SHP77 (cell line): ENCODE data around the gene KIF1C.
"Not testable (repeated sequence)": the region's sequence is repeated elsewhere in the genome, so short reads cannot be mapped to it uniquely, and the experiment has no call there.

Experiments
- DNase-seq, 2 experiments: peaks; one replicate each; lab custom pipeline; 2025; lab: John Stamatoyannopoulos, UW

The KIF1C gene

GRCh38 chr17:5045496-5045895, 47.7 kb downstream of the KIF1C start:
- no peak for DNase-seq

GRCh38 chr17:5047446-5047845, 49.7 kb downstream of the KIF1C start:
- DNase-seq = no peak

- DNase-seq = no peak
Measured at GRCh38 chr17:5049314-5049841, 51.6 kb downstream of the KIF1C start.

GRCh38 chr17:5050278-5050677, 52.5 kb downstream of the KIF1C start:
- no peak for DNase-seq

- no peak for DNase-seq
Measured at GRCh38 chr17:5055543-5055942, 57.8 kb downstream of the KIF1C start.

- no peak for DNase-seq
Measured at GRCh38 chr17:5065227-5065744, 67.5 kb downstream of the KIF1C start.

- DNase-seq = no peak
Measured at GRCh38 chr17:5068236-5068635, 70.5 kb downstream of the KIF1C start.

GRCh38 chr17:5069724-5070123, 72.0 kb downstream of the KIF1C start:
- no peak for DNase-seq

- not testable (repeated sequence) for DNase-seq
Measured at GRCh38 chr17:5075472-5075871, 77.7 kb downstream of the KIF1C start.

- not testable (repeated sequence) for DNase-seq
Measured at GRCh38 chr17:5077275-5077674, 79.5 kb downstream of the KIF1C start.

- peak in 1 of 2 experiments; percentile 66 for DNase-seq
Measured at GRCh38 chr17:5077781-5078105, 80.0 kb downstream of the KIF1C start.
